Glomerular visceral epithelial cell (primary cell): Measurements from ENCODE around the gene MTCL1.

ENCODE experiments used
- DNase-seq: peaks from one replicate; pipeline ENCODE4 v3.0.0-alpha.2; 2016; ENCODE audit errors: extremely low spot score

Gene MTCL1

DNA sequence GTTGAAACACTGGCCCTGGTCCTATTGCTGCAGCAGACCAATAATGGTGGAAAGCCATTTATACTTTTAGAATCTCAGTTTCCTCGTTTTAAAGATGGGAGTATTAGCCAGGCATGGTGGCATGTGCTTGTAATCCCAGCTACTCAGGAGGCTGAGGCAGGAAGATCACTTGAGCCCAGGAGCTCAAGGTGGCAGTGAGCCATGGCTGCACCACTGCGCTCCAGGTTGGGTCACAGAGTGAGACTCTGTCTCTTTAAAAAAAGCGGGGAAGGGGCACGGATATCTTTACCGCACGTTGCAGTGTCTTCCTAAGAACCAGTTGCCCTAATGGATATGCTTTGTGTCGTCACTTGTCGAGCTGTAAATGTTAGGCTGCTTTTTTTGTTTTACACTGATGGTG lies 8.3 kb downstream of the MTCL1 start:
- DNase-seq, result no peak

GRCh38 chr18:8715599-8715998 lies 10.2 kb downstream of the MTCL1 start:
- no peak for DNase-seq

- DNase-seq, result no peak
Measured at GRCh38 chr18:8717011-8717770, 11.8 kb downstream of the MTCL1 start.

GRCh38 chr18:8718401-8718913 lies 13.1 kb downstream of the MTCL1 start:
- DNase-seq, result no peak

DNA sequence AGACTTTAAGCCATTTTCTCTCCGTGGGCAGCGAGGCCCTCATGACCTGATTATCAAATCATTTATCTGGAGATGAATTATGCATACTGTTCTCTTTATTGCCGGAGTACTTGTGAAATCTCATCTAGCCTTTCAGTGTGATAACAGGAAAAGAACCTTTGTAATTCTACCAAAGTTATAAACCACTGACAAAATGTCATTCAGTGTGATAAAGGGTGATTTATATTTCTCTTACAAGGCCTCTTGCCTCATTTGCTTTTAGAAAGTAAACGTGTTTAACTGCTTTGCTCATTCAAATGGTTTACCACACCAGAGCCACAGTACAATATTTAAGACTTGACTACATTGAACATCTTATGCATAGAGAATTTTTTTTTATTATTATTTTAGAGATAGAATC lies 13.8 kb downstream of the MTCL1 start:
- DNase-seq, result no peak

DNA sequence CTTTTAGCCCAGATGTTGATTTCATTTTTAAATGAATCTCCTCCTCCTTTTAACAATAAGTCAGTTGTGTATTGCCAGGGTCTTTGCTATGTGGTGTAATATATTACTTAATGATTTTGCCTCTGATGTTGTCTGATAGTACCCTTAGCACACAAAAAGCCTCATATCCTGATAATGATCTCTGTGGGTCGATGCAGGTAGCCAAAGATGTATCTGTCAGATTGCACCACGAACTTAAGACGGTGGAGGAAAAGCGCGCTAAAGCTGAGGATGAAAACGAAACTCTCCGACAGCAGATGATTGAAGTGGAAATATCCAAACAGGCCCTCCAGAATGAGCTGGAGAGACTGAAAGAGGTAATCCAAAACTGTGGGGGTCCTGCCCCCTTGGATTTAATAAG lies 14.8 kb downstream of the MTCL1 start:
- DNase-seq, result no peak

- DNase-seq, result no peak
Measured at GRCh38 chr18:8721094-8721669, 15.8 kb downstream of the MTCL1 start.

DNA sequence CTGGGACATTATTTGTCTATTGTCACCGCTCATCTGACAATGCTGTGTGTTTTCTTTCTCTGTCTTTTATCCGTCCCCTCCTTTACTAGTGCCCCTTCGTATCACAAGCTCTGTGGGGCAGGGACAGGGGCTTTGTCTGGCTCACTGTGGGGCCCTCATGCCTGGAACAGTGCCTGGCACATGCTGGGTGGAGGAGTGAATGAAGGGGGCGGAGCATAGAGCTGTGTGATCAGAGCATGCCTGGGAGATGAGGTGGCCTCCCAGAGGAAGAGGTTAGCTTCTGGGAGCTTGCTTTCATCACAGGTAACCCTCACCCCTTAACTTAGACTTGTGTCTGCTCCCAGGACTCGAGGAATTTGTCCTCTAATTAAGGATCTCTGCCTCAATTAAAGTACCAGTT lies 16.4 kb downstream of the MTCL1 start:
- peak; percentile 62 for DNase-seq

GRCh38 chr18:8722946-8723820 lies 17.8 kb downstream of the MTCL1 start:
- no peak for DNase-seq

DNA sequence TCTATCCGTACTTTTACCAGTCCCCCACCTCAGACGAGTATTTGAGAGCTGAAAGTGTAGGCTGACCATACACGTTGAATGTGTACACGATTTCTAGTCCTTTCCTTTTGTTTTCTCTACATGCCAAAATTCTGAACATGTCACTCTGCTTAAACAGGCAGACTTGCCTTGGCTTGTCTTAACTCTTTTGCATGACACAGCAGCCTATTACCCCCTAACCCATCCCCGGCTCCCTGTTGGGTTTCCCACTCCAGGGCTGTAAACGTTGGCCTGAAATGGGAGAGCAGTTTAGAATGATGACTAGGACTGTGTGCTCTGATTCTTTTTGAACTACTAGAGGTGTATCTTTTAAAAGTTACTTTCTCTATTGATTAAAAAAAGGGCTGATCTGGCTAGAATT lies 19.1 kb downstream of the MTCL1 start:
- no peak for DNase-seq

DNA sequence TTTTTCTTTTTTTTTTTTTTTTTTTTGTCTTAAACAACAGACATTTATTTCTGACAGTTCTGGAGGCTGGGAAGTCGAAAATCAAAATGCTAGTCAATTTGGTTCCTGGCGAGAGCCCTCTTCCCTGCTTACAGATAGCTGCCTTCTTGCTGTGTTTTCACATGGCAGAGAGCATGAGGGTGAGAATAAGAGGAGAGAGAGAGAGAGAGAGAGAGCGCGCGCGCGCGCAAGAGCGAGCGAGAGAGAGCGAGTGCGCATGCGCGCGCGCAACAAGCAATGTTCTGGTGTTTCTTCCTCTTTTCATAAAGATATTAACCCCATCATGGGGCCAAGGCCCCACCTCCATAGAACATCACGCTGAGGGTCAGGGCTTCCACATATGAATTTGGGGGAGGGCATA lies 20.9 kb downstream of the MTCL1 start:
- DNase-seq, result no peak

GRCh38 chr18:8726963-8727705 lies 21.8 kb downstream of the MTCL1 start:
- no peak for DNase-seq

DNA sequence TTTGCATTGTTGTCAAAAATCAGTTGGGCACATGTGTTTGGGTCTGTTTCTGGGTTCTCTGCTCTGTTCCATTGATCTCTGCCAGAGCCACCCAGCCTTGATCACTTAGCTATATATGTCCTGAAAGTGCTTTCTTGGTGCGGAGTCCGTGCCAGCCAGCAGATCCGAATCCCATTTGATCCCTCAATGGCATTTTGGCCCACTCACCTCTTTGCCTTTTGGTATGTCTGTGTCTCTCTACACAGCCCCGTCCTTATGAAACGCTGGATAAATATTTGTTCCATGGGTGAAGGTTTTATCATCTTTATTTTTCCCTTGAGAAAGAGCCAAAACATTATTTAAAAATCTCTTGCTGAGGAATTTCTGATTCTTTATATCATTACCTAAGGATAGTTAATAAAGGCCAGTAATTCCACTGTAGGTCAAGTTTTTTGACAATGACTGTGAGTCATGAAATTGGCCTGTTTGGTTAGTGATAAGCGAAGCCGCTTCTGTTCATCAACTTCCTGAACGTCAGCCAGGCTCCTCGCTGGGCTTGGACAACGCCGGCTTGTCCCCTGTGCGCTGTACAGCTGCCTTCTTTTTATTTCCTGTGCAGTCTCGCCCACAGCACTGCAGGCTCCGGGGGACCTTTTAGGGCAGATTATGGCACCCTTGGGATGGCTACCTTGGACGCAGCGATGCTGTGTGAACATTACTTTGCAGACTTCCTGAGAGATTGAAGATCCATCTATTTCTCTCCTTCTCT lies 24.9 kb downstream of the MTCL1 start:
- DNase-seq, result peak; percentile 72

DNA sequence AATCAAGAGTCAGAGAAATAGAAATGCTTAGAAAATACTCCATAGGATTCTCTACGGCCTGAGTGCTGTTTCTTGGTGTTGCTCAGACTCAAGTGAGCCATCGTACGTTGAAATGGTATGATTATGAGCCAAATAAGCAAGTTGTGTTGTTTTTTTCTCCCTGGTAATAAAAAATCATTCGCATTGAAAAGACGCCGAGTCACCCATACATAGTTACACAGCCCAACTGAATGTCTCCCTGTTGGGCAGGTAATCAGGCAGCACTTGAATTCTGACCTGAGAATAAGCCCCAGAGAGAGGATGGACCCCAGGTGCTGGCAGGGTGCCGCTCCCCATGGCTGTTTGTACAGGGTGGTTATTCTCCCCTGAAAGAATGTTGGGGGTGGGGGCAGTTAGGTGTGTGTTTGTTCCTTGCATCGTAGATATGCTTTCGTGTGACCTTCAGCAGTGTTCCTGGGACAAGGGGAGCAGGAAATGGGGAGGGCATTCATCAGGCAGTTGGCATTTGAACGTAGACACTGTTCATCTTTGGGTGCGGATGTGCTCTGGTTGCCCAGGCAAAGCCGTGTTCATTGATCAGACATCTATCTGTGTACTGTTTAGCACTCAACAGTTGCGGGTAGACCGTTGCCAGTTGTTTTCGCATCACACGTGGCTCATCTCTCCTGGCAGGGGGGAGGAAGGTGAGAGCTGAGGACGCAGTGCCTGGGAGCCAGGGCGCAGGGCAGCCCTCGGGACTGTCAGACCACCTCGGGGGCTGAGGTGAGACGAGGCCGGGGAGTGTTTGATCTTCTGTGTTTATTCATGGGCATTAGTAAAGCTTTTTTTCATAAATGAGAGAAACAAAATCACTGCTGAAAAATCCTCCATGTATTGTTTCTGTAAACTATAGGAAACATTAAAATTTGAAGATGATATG lies 27.3 kb downstream of the MTCL1 start:
- no peak for DNase-seq

GRCh38 chr18:8734496-8734895 lies 29.1 kb downstream of the MTCL1 start:
- DNase-seq, result no peak

- no peak for DNase-seq
Measured at GRCh38 chr18:8735274-8735673, 29.9 kb downstream of the MTCL1 start.

DNA sequence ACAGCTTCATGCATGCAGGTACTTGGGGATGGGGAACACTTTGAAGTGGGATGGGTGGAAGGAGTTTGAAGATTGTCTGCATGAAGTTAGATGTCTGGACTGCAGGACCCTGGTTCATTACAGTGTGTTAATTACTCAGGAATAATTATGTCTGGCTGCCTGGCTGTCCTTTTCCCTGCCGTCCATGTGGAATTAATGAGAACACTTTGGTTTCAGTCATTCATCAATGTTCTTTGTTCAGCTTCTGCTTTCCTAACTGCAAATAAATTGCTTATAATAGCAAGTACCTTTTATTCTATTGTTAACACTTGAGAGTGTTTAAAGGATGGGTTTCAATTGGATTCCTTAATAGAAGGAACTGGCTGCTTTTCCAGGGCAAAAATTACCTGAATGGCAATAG lies 35.8 kb downstream of the MTCL1 start:
- DNase-seq, result no peak

DNA sequence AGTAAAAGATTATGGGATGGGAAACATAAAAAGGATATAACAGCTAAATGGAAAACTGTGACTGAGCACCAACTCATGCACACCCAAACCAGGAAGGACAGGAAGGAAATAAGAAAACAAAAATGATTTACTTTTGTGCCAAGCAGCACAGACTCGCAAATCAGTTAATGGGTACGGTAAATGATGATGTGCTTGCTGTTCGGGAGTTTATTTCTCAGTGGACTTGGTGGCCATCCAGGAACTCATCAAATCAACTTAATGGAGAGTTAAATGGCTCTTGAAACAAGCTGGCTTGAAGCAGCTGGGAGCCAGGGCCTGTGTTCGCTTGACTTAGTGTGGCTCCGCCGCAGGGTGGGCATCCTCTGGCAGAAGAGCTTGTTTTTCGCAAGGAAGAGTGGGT lies 36.2 kb downstream of the MTCL1 start:
- no peak for DNase-seq

- DNase-seq, result no peak
Measured at GRCh38 chr18:8742387-8743361, 37.3 kb downstream of the MTCL1 start.
